NB4 (cell line): ENCODE measurements around the gene TASP1.

Source experiments
- POLR2A ChIP-seq: IDR thresholded peaks from 2 replicates; pipeline ENCODE4 v1.6.1; 2011; ENCODE audit warnings: mild to moderate bottlenecking; ENCODE audit not compliant: insufficient read length; ENCODE audit errors: extremely low read depth
- TF ChIP-seq, protein P1 (sequence below): IDR thresholded peaks from one replicate; pipeline ENCODE4 v1.5.1; 2012; ENCODE audit warnings: low read depth, low read length

DNA sequence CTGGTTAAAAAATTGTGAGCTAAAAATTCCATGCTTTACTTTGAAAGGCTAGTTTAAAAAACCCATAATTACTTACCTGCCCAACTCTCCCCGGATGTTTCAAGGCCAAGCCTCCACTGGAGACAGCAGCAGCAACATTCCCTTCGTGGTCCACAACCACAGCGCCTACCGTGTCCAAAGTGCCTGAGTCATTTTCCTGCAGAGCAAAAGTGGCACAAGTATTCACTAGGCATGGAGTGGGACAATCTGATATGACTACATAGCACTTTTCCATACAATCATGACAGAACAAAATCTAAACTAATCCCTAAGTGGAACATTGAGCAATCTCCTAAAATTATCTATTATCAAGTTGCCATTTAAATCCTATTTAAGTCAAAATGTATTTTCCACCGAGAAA, 104.8 kb downstream of the TASP1 start:
- TF ChIP-seq, protein P1, sequence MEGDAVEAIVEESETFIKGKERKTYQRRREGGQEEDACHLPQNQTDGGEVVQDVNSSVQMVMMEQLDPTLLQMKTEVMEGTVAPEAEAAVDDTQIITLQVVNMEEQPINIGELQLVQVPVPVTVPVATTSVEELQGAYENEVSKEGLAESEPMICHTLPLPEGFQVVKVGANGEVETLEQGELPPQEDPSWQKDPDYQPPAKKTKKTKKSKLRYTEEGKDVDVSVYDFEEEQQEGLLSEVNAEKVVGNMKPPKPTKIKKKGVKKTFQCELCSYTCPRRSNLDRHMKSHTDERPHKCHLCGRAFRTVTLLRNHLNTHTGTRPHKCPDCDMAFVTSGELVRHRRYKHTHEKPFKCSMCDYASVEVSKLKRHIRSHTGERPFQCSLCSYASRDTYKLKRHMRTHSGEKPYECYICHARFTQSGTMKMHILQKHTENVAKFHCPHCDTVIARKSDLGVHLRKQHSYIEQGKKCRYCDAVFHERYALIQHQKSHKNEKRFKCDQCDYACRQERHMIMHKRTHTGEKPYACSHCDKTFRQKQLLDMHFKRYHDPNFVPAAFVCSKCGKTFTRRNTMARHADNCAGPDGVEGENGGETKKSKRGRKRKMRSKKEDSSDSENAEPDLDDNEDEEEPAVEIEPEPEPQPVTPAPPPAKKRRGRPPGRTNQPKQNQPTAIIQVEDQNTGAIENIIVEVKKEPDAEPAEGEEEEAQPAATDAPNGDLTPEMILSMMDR, result no peak
- no peak for TF ChIP-seq POLR2A
